ENCODE results near the gene DMBT1. TPM values are rescaled to one million over a fixed set of nuclear protein-coding genes. Genes with fewer than 3 reads are reported as not detected.

DMBT1 gene
- total RNA-seq, 1 donor from 2014 or later: not detected

- H3K9ac ChIP-seq: no peak overlapping the region
- H2AFZ ChIP-seq (replicated peaks): no peak overlapping the region
- H3K27me3 ChIP-seq: no peaks in the 10 kb centered on the region
- TF ChIP-seq EZH2phosphoT487 (IDR thresholded peaks at IDR 0.05): no peak
- no peak for TF ChIP-seq EZH2 (IDR thresholded peaks at IDR 0.05)
- no peak for TF ChIP-seq CTCF (IDR thresholded peaks at IDR 0.05)
- H3K4me1 ChIP-seq: no peaks in the 10 kb centered on the region
- H3K36me3 ChIP-seq: no peaks in the 10 kb centered on the region
- Mint-ChIP-seq H3K27me3 (ENCODE audit: insufficient read depth, low read depth) (no peaks in the 10 kb centered on the region), H3K27ac (no peak overlapping the region), H3K36me3 (no peaks in the 10 kb centered on the region), H3K4me1 (no peaks in the 10 kb centered on the region), H3K9me3 (no peaks in the 10 kb centered on the region), H3K4me3 (no peak overlapping the region)
- no peak overlapping the region for H3K4me2 ChIP-seq
- H4K20me1 ChIP-seq (ENCODE audit: low read depth): no peaks in the 10 kb centered on the region
- no peaks in the 10 kb centered on the region for H3K79me2 ChIP-seq (ENCODE audit: low read depth)
- no peak overlapping the region for H3K27ac ChIP-seq
- H3F3A ChIP-seq (ENCODE audit: low read depth): no peaks in the 10 kb centered on the region
- H3K9me3 ChIP-seq (ENCODE audit: low read depth): no peaks in the 10 kb centered on the region
- no peak for DNase-seq (ENCODE audit: low spot score)
- H3K4me3 ChIP-seq: no peak overlapping the region
These were observed 16.7 kb upstream of the DMBT1 start for GRCh38 chr10:122543676-122544445.

DNA sequence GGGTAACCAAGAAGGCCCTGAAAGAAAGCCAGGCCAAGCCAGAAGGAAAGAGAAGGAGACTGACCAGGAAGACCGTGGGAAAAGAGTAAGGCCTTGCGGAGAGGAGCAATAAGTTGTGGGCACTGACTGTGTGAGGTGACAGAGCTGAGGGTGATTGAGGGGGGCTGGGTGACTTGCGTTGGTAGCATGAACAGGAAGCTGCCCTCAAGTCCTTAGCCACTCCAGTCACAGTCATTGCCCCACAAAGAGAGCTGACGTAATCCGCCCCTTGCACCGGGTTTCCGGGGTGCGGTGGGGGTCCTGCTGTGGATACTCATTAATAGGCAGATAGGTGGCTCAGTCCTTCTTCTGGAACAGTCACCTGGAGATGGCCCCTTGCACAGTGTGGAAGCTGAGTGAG lies 16.1 kb upstream of the DMBT1 start:
- no peaks in the 10 kb centered on the region for H3F3A ChIP-seq (ENCODE audit: low read depth)
- Mint-ChIP-seq H3K27ac (no peak overlapping the region), H3K4me1 (no peaks in the 10 kb centered on the region), H3K27me3 (ENCODE audit: insufficient read depth, low read depth) (no peaks in the 10 kb centered on the region), H3K9me3 (no peaks in the 10 kb centered on the region), H3K4me3 (no peak overlapping the region), H3K36me3 (no peaks in the 10 kb centered on the region)
- H4K20me1 ChIP-seq (ENCODE audit: low read depth): no peaks in the 10 kb centered on the region
- H3K4me1 ChIP-seq: no peaks in the 10 kb centered on the region
- H3K9ac ChIP-seq: no peak overlapping the region
- TF ChIP-seq EZH2 (IDR thresholded peaks at IDR 0.05) (no peak), EZH2phosphoT487 (IDR thresholded peaks at IDR 0.05) (no peak), CTCF (IDR thresholded peaks at IDR 0.05) (no peak)
- DNase-seq (ENCODE audit: low spot score): no peak
- H3K4me3 ChIP-seq: no peak overlapping the region
- no peaks in the 10 kb centered on the region for H3K9me3 ChIP-seq (ENCODE audit: low read depth)
- H3K27ac ChIP-seq: no peak overlapping the region
- no peaks in the 10 kb centered on the region for H3K36me3 ChIP-seq
- no peaks in the 10 kb centered on the region for H3K27me3 ChIP-seq
- H2AFZ ChIP-seq (replicated peaks): no peak overlapping the region
- H3K4me2 ChIP-seq: no peak overlapping the region
- no peaks in the 10 kb centered on the region for H3K79me2 ChIP-seq (ENCODE audit: low read depth)

DNA sequence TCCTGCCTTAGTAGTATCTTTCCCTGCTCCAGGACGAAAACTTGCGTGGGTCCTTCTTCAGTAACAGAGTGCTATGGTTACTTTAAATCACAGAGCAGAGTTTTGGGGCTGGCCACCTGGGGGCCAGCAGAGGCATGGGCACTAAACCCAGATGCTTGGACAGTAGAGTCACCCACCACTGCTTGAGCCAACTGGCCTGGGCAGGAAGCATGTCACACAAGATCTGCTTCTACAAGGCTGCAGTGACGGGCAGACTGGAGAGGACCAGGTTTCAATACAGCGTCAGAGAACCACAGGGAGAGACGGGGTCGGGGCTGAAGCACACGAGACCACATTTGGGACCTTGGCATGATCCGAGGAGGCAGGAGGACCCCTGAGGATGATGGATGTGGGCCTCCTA lies 14.3 kb upstream of the DMBT1 start:
- H3K27ac ChIP-seq: no peak overlapping the region
- Mint-ChIP-seq H3K4me1 (no peaks in the 10 kb centered on the region), H3K36me3 (no peaks in the 10 kb centered on the region), H3K9me3 (no peaks in the 10 kb centered on the region), H3K4me3 (no peak overlapping the region), H3K27ac (no peak overlapping the region), H3K27me3 (ENCODE audit: insufficient read depth, low read depth) (no peaks in the 10 kb centered on the region)
- no peak overlapping the region for H3K4me3 ChIP-seq
- no peak for DNase-seq (ENCODE audit: low spot score)
- H3K79me2 ChIP-seq (ENCODE audit: low read depth): no peaks in the 10 kb centered on the region
- no peaks in the 10 kb centered on the region for H3K36me3 ChIP-seq
- no peak overlapping the region for H3K9ac ChIP-seq
- H4K20me1 ChIP-seq (ENCODE audit: low read depth): no peaks in the 10 kb centered on the region
- H3K4me2 ChIP-seq: no peak overlapping the region
- H3K4me1 ChIP-seq: no peaks in the 10 kb centered on the region
- H3F3A ChIP-seq (ENCODE audit: low read depth): no peaks in the 10 kb centered on the region
- no peak overlapping the region for H2AFZ ChIP-seq (replicated peaks)
- H3K9me3 ChIP-seq (ENCODE audit: low read depth): no peaks in the 10 kb centered on the region
- TF ChIP-seq CTCF (IDR thresholded peaks at IDR 0.05) (no peak), EZH2phosphoT487 (IDR thresholded peaks at IDR 0.05) (no peak), EZH2 (IDR thresholded peaks at IDR 0.05) (no peak)
- no peaks in the 10 kb centered on the region for H3K27me3 ChIP-seq
